HCT116 (cell line): Measurements from ENCODE around the gene IGDCC3. TPM values are rescaled to one million over a fixed set of nuclear protein-coding genes. Genes with fewer than 3 reads are reported as not detected.

Source experiments
- ATAC-seq: fragments of 200-7000 bp; cut with Tn5 transposase; 2 replicates; pipeline ENCODE4 v1.9.1; 2020; ENCODE audit warnings: mild to moderate bottlenecking, moderate library complexity
- BruUV-seq: library from RNA; stranded (reverse); fragments of 400-500 nt; replicated peaks from 2 replicates; lab custom pipeline; 2021; lab: Mats Ljungman, UMichigan
- CTCF ChIA-PET: fragments of 300-600 bp; sonication (Branson Sonifier 250); formaldehyde crosslinking; loops from one replicate; lab custom pipeline; 2021; ENCODE audit warnings: antibody characterized with exemption; lab: Charles Lee
- POLR2A ChIA-PET: fragments of 300-600, 350-600 bp; sonication (Branson Sonifier 250); formaldehyde crosslinking; loops from one replicate; lab custom pipeline; 2021; ENCODE audit warnings: antibody characterized with exemption; lab: Charles Lee
- RAD21 ChIA-PET, 2 experiments: fragments of 300-600 bp; sonication (Branson Sonifier 250); formaldehyde crosslinking; loops; one replicate each; lab custom pipeline; 2023; ENCODE audit warnings: low total read pairs in 2 of 2; ENCODE audit not compliant: uncharacterized antibody in 2 of 2, unreplicated experiment in 2 of 2, low non-redundant PET in 1 of 2; lab: Charles Lee
- DNase-seq: peaks from one replicate; pipeline ENCODE4 v3.0.0-alpha.2; 2010; ENCODE audit warnings: low read depth, low spot score
- H2AFZ ChIP-seq: fragments of 200-600 bp; shearing (Covaris generic), sonication (generic); 2 replicates; pipeline ENCODE4 v1.6.1; 2017; ENCODE audit warnings: low read depth, mixed run types, mixed read lengths, antibody characterized with exemption, low read length; ENCODE audit not compliant: poor library complexity, severe bottlenecking
- H3K27ac ChIP-seq: 2 replicates; pipeline ENCODE4 v1.5.1; 2012; ENCODE audit warnings: low read depth, low read length
- H3K27me3 ChIP-seq: fragments of 200-600 bp; sonication (generic); 2 replicates; pipeline ENCODE4 v1.6.1; 2016; ENCODE audit warnings: mixed run types, low read length, mixed read lengths; ENCODE audit not compliant: insufficient read depth
- H3K36me3 ChIP-seq, 2 experiments: fragments of 200-500 bp in 1 of 2; fragments of 200-600 bp in 1 of 2; sonication (Bioruptor generic) in 1 of 2; sonication (generic) in 1 of 2; 2 replicates each; pipeline versions ENCODE4 v1.5.1 to v1.6.1; 2014 to 2016; ENCODE audit warnings: low read length in 2 of 2, inconsistent platforms in 1 of 2, mixed read lengths in 1 of 2, mixed run types in 1 of 2; ENCODE audit not compliant: insufficient read depth in 2 of 2, control insufficient read depth in 1 of 2
- H3K4me1 ChIP-seq, 2 experiments: fragments of 200-600 bp in 1 of 2; sonication (generic) in 1 of 2; 2 replicates each; pipeline versions ENCODE4 v1.5.1 to v1.6.1; 2012 to 2017; ENCODE audit warnings: low read length in 2 of 2, inconsistent platforms in 1 of 2, mild to moderate bottlenecking in 1 of 2, mixed read lengths in 1 of 2, mixed run types in 1 of 2, moderate library complexity in 1 of 2; ENCODE audit not compliant: insufficient read depth in 2 of 2, control insufficient read depth in 1 of 2
- H3K4me2 ChIP-seq: fragments of 200-600 bp; sonication (generic); 2 replicates; pipeline ENCODE4 v1.6.1; 2017; ENCODE audit warnings: mixed run types, low read length, mixed read lengths
- H3K4me3 ChIP-seq, 2 experiments: fragments of 200-600 bp in 1 of 2; sonication (generic) in 1 of 2; replicated peaks in 1 of 2; 2 replicates each; pipeline ENCODE4 v1.5.1; 2011 to 2016; ENCODE audit warnings: low read length in 2 of 2, control low read depth in 1 of 2, low read depth in 1 of 2, mild to moderate bottlenecking in 1 of 2, mixed read lengths in 1 of 2, mixed run types in 1 of 2
- H3K79me2 ChIP-seq: fragments of 200-600 bp; sonication (generic); 2 replicates; pipeline ENCODE4 v1.6.1; 2017; ENCODE audit warnings: mild to moderate bottlenecking, mixed run types, low read length, moderate library complexity, mixed read lengths; ENCODE audit not compliant: insufficient read depth
- H3K9ac ChIP-seq: fragments of 200-600 bp; sonication (generic); 2 replicates; pipeline ENCODE4 v1.6.1; 2016; ENCODE audit warnings: low read length, mixed read lengths
- H3K9me2 ChIP-seq: fragments of 200-600 bp; sonication (generic), shearing (Covaris generic); 2 replicates; pipeline ENCODE4 v1.6.1; 2017; ENCODE audit warnings: mixed run types, mild to moderate bottlenecking, moderate library complexity; ENCODE audit not compliant: insufficient read depth
- H3K9me3 ChIP-seq, 2 experiments: fragments of 200-500 bp in 1 of 2; fragments of 200-600 bp in 1 of 2; sonication (Bioruptor generic) in 1 of 2; sonication (generic) in 1 of 2; 2 replicates each; pipeline ENCODE4 v1.6.1; 2014 to 2017; ENCODE audit warnings: low read length in 2 of 2, mixed read lengths in 2 of 2, inconsistent platforms in 1 of 2, low read depth in 1 of 2, mild to moderate bottlenecking in 1 of 2, mixed run types in 1 of 2, moderate library complexity in 1 of 2; ENCODE audit not compliant: control insufficient read depth in 1 of 2, insufficient read depth in 1 of 2
- H4K20me1 ChIP-seq: fragments of 200-600 bp; sonication (generic), shearing (Covaris generic); 2 replicates; pipeline ENCODE4 v1.6.1; 2017; ENCODE audit warnings: mixed run types, mild to moderate bottlenecking, moderate library complexity; ENCODE audit not compliant: insufficient read depth
- CBX3 ChIP-seq: IDR thresholded peaks from 2 replicates; pipeline ENCODE4 v1.6.1; 2012; ENCODE audit warnings: low read depth
- CEBPB ChIP-seq: IDR thresholded peaks from 2 replicates; pipeline ENCODE4 v1.6.1; 2012; ENCODE audit warnings: low read depth
- EGR1 ChIP-seq: IDR thresholded peaks from 2 replicates; pipeline ENCODE4 v1.6.1; 2012; ENCODE audit warnings: low read depth
- ELF1 ChIP-seq: IDR thresholded peaks from 2 replicates; pipeline ENCODE4 v1.6.1; 2012; ENCODE audit warnings: low read depth, borderline replicate concordance
- EZH2 ChIP-seq: fragments of 200-600 bp; sonication (generic); IDR thresholded peaks from 2 replicates; pipeline ENCODE4 v1.6.1; 2017; ENCODE audit warnings: antibody characterized with exemption, mixed run types
- EZH2phosphoT487 ChIP-seq: fragments of 200-600 bp; IDR thresholded peaks from 2 replicates; pipeline ENCODE4 v1.6.1; 2018; ENCODE audit warnings: antibody characterized with exemption, borderline replicate concordance
- JUND ChIP-seq: IDR thresholded peaks from 2 replicates; pipeline ENCODE4 v1.6.1; 2012
- POLR2A ChIP-seq: IDR thresholded peaks from 2 replicates; pipeline ENCODE4 v1.7.0; 2011; ENCODE audit warnings: borderline replicate concordance; ENCODE audit not compliant: insufficient read depth, insufficient read length; ENCODE audit errors: extremely low read depth
- POLR2AphosphoS5 ChIP-seq: IDR thresholded peaks from 2 replicates; pipeline ENCODE4 v1.6.1; 2011; ENCODE audit warnings: mild to moderate bottlenecking, low read depth, low read length, moderate library complexity
- RAD21 ChIP-seq: IDR thresholded peaks from 2 replicates; pipeline ENCODE4 v1.6.1; 2012; ENCODE audit warnings: low read depth, mild to moderate bottlenecking
- SIN3A ChIP-seq: IDR thresholded peaks from 2 replicates; pipeline ENCODE4 v1.6.1; 2012; ENCODE audit warnings: low read depth
- SP1 ChIP-seq: IDR thresholded peaks from 2 replicates; pipeline ENCODE4 v1.6.1; 2012; ENCODE audit warnings: low read depth
- SRF ChIP-seq: IDR thresholded peaks from 2 replicates; pipeline ENCODE4 v1.6.1; 2012; ENCODE audit warnings: low read depth
- YY1 ChIP-seq: IDR thresholded peaks from 2 replicates; pipeline ENCODE4 v1.6.1; 2011; ENCODE audit warnings: low read length, low read depth, moderate library complexity, mild to moderate bottlenecking; ENCODE audit not compliant: insufficient replicate concordance; ENCODE audit errors: extremely low read depth
- ZNF274 ChIP-seq: fragments of 200-500 bp; sonication (Bioruptor generic); IDR thresholded peaks from 2 replicates; pipeline ENCODE4 v1.6.1; 2014; ENCODE audit warnings: mild to moderate bottlenecking, low read depth, low read length, inconsistent platforms
- intact Hi-C: fragments of 100-400 bp; cut with micrococcal nuclease; formaldehyde crosslinking; loops from 2 replicates; pipeline ENCODE4 v1.10.0; 2022
- total RNA-seq: library from RNA; stranded (reverse); gene quantifications from one replicate; pipeline ENCODE4 v1.2.1, GENCODE V29; 2021; ENCODE audit not compliant: unreplicated experiment
- TF ChIP-seq, protein P1 (sequence below): IDR thresholded peaks from 2 replicates; pipeline ENCODE4 v1.6.1; 2012
- TF ChIP-seq, protein P2 (sequence below): IDR thresholded peaks from 2 replicates; pipeline ENCODE4 v1.6.1; 2012; ENCODE audit warnings: low read depth
- TF ChIP-seq, protein P3 (sequence below), 3 experiments: fragments of 200-600 bp in 1 of 3; sonication (generic) in 1 of 3; IDR thresholded peaks in 2 of 3; conservative IDR thresholded peaks in 1 of 3; 2 replicates each; pipeline ENCODE4 v1.5.1; 2012 to 2017; ENCODE audit warnings: low read depth in 2 of 3, low read length in 2 of 3, antibody characterized with exemption in 1 of 3, borderline replicate concordance in 1 of 3, control low read depth in 1 of 3, mild to moderate bottlenecking in 1 of 3, mixed read lengths in 1 of 3, mixed run types in 1 of 3, moderate library complexity in 1 of 3; ENCODE audit not compliant: insufficient read depth in 1 of 3
- TF ChIP-seq, protein P4 (sequence below): IDR thresholded peaks from 2 replicates; pipeline ENCODE4 v1.6.1; 2012

The IGDCC3 gene
- total RNA-seq, 1 experiment from 2014 or later, result 0.44 TPM

DNA sequence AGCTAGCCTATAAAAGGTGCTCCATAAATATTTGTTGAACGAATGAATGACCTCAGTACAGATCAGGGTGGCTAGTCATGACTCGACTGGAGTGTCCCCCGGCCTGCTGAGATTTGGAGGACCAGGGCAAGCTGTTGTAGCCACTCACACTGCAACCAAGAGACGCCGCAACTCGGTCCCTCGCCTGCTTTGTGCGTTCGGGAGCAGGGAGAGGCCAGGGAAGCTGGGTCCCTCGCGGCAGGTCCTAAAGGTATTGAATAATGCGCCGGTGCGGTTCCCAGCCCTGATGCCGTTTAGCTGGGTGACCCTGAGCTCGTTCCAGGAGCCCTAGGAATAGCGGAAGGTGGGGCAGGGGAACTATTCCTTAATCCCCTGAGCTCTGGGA lies 43.2 kb upstream of the IGDCC3 start:
- Histone ChIP-seq H3K9ac (no peak overlapping the region), H3K4me1 (peaks cover 2 to 24% of the 10 kb centered on the region in 2 experiments; a peak in 3 of 4 replicates), H2AFZ (no peak overlapping the region), H3K4me2 (no peak overlapping the region), H4K20me1 (no peaks in the 10 kb centered on the region)
- ChIA-PET CTCF (interaction anchor here (1.3 kb wide), 1 partner anchor 19 kb away, joined by 4 read pairs; no protein-coding TSS in a partner anchor), RAD21 (no interaction called here)
- intact Hi-C loops, result no loop called here
- no TSS peak for BruUV-seq
- TF ChIP-seq YY1 (no peak), SP1 (no peak), ELF1 (no peak), POLR2A (no peak), CEBPB (no peak), ZNF274 (no peak), JUND (no peak), RAD21 (no peak), SRF (no peak), POLR2AphosphoS5 (no peak), CBX3 (no peak), EZH2phosphoT487 (no peak), SIN3A (no peak), EZH2 (no peak), EGR1 (no peak)
- TF ChIP-seq, protein P1, sequence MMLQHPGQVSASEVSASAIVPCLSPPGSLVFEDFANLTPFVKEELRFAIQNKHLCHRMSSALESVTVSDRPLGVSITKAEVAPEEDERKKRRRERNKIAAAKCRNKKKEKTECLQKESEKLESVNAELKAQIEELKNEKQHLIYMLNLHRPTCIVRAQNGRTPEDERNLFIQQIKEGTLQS, result no peak
- TF ChIP-seq, protein P2, sequence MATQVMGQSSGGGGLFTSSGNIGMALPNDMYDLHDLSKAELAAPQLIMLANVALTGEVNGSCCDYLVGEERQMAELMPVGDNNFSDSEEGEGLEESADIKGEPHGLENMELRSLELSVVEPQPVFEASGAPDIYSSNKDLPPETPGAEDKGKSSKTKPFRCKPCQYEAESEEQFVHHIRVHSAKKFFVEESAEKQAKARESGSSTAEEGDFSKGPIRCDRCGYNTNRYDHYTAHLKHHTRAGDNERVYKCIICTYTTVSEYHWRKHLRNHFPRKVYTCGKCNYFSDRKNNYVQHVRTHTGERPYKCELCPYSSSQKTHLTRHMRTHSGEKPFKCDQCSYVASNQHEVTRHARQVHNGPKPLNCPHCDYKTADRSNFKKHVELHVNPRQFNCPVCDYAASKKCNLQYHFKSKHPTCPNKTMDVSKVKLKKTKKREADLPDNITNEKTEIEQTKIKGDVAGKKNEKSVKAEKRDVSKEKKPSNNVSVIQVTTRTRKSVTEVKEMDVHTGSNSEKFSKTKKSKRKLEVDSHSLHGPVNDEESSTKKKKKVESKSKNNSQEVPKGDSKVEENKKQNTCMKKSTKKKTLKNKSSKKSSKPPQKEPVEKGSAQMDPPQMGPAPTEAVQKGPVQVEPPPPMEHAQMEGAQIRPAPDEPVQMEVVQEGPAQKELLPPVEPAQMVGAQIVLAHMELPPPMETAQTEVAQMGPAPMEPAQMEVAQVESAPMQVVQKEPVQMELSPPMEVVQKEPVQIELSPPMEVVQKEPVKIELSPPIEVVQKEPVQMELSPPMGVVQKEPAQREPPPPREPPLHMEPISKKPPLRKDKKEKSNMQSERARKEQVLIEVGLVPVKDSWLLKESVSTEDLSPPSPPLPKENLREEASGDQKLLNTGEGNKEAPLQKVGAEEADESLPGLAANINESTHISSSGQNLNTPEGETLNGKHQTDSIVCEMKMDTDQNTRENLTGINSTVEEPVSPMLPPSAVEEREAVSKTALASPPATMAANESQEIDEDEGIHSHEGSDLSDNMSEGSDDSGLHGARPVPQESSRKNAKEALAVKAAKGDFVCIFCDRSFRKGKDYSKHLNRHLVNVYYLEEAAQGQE, result no peak
- TF ChIP-seq, protein P3, sequence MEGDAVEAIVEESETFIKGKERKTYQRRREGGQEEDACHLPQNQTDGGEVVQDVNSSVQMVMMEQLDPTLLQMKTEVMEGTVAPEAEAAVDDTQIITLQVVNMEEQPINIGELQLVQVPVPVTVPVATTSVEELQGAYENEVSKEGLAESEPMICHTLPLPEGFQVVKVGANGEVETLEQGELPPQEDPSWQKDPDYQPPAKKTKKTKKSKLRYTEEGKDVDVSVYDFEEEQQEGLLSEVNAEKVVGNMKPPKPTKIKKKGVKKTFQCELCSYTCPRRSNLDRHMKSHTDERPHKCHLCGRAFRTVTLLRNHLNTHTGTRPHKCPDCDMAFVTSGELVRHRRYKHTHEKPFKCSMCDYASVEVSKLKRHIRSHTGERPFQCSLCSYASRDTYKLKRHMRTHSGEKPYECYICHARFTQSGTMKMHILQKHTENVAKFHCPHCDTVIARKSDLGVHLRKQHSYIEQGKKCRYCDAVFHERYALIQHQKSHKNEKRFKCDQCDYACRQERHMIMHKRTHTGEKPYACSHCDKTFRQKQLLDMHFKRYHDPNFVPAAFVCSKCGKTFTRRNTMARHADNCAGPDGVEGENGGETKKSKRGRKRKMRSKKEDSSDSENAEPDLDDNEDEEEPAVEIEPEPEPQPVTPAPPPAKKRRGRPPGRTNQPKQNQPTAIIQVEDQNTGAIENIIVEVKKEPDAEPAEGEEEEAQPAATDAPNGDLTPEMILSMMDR (IDR thresholded peaks at IDR 0.05 in 2 of 3, conservative IDR thresholded peaks at IDR 0.05 in 1 of 3; ENCODE audit: borderline replicate concordance in 1 of 3, insufficient read depth in 1 of 3, low read depth in 2 of 3, low read length in 2 of 3), result no peak
- TF ChIP-seq, protein P4, sequence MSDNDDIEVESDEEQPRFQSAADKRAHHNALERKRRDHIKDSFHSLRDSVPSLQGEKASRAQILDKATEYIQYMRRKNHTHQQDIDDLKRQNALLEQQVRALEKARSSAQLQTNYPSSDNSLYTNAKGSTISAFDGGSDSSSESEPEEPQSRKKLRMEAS, result no peak
- TF ChIP-seq, all 23 proteins: peak for 0
- POLR2A ChIA-PET, result interaction anchor here (1.4 kb wide), 1 partner anchor 116 kb away, joined by 7 read pairs; the partner anchor contains the start of gene RNU5B-1
- no peak for DNase-seq
- no peak for ATAC-seq
- Histone ChIP-seq H3K27ac (no peak overlapping the region), H3K9me2 (no peaks in the 10 kb centered on the region), H3K36me3 (no peaks in the 10 kb centered on the region), H3K9me3 (no peaks in the 10 kb centered on the region), H3K27me3 (no peaks in the 10 kb centered on the region), H3K4me3 (no peak overlapping the region), H3K79me2 (no peaks in the 10 kb centered on the region)
